GM12878 (cell line): Measurements from ENCODE around the gene L1CAM. TPM values are rescaled to one million over a fixed set of nuclear protein-coding genes. Genes with fewer than 3 reads are reported as not detected.

ENCODE experiments used
- ATAC-seq: fragments of 200-7000 bp; cut with Tn5 transposase; 3 replicates; pipeline ENCODE4 v1.9.1; 2020; ENCODE audit warnings: mild to moderate bottlenecking, moderate library complexity
- BruUV-seq: library from RNA; stranded (reverse); fragments of 400-500 nt; replicated peaks from 2 replicates; lab custom pipeline; 2021; lab: Mats Ljungman, UMichigan
- CTCF ChIA-PET: fragments of 300-600 bp; sonication (Branson Sonifier 250); formaldehyde crosslinking; extraction: SDS; loops from one replicate; lab custom pipeline; 2021; ENCODE audit warnings: inconsistent platforms; lab: Yijun Ruan, JAX
- POLR2A ChIA-PET: fragments of 350-600 bp; formaldehyde crosslinking; extraction: SDS; loops from one replicate; lab custom pipeline; 2021; ENCODE audit warnings: inconsistent platforms; lab: Charles Lee
- RAD21 ChIA-PET: fragments of 300-600 bp; sonication (Branson Sonifier 250); formaldehyde crosslinking; loops from one replicate; lab custom pipeline; 2023; ENCODE audit warnings: antibody characterized with exemption; ENCODE audit not compliant: unreplicated experiment; lab: Charles Lee
- SMC1A ChIA-PET: fragments of 300-600 bp; sonication (Branson Sonifier 250); formaldehyde crosslinking; loops from one replicate; lab custom pipeline; 2023; ENCODE audit not compliant: unreplicated experiment, uncharacterized antibody; lab: Charles Lee
- DNase-seq: peaks from one replicate; pipeline ENCODE4 v3.0.0-alpha.2; 2011; ENCODE audit warnings: low read depth, low spot score
- FAIRE-seq: peaks from 3 replicates; lab custom pipeline; 2011; peaks lifted over from hg19 to GRCh38; lab: Jason Lieb, UNC
- H2AFZ ChIP-seq: 2 replicates; pipeline ENCODE4 v1.6.0; 2011; ENCODE audit warnings: low read depth, low read length, control low read depth; ENCODE audit not compliant: control insufficient read depth
- H3K27ac ChIP-seq: 2 replicates; pipeline ENCODE4 v1.5.1; 2011; ENCODE audit warnings: control low read depth; ENCODE audit not compliant: control insufficient read depth, insufficient read depth
- H3K27me3 ChIP-seq, 2 experiments: replicated peaks in 1 of 2; 2 replicates each; pipeline versions ENCODE4 v1.6.0 to v1.6.1; 2011; ENCODE audit warnings: low read length in 1 of 2; ENCODE audit not compliant: control insufficient read depth in 2 of 2, insufficient read depth in 2 of 2
- H3K36me3 ChIP-seq, 2 experiments: 2 replicates each; pipeline ENCODE4 v1.5.1; 2011; ENCODE audit warnings: low read length in 1 of 2; ENCODE audit not compliant: control insufficient read depth in 2 of 2, insufficient read depth in 2 of 2
- H3K4me1 ChIP-seq: 2 replicates; pipeline ENCODE4 v1.6.1; 2011; ENCODE audit warnings: mild to moderate bottlenecking, low read length, moderate library complexity, mixed read lengths; ENCODE audit not compliant: control insufficient read depth, insufficient read depth
- H3K4me2 ChIP-seq: 2 replicates; pipeline ENCODE4 v1.6.0; 2011; ENCODE audit warnings: control low read depth; ENCODE audit not compliant: control insufficient read depth, insufficient read depth
- H3K4me3 ChIP-seq: fragments of 200-600 bp; sonication (generic); 2 replicates; pipeline ENCODE4 v1.5.1; 2016
- H3K79me2 ChIP-seq: 2 replicates; pipeline ENCODE4 v1.6.0; 2011; ENCODE audit warnings: low read length; ENCODE audit not compliant: control insufficient read depth, insufficient read depth
- H3K9ac ChIP-seq: 2 replicates; pipeline ENCODE4 v1.8.0; 2011; ENCODE audit warnings: low read length, control low read depth, mixed read lengths; ENCODE audit not compliant: control insufficient read depth, insufficient read depth
- H3K9me3 ChIP-seq: replicated peaks from 3 replicates; pipeline ENCODE4 v1.5.1; 2011; ENCODE audit warnings: mild to moderate bottlenecking, low read length; ENCODE audit not compliant: control insufficient read depth, insufficient read depth
- H4K20me1 ChIP-seq: 2 replicates; pipeline ENCODE4 v1.6.0; 2011; ENCODE audit not compliant: control insufficient read depth, insufficient read depth
- GABPA ChIP-seq: IDR thresholded peaks from 2 replicates; pipeline ENCODE4 v1.6.1; 2014; ENCODE audit warnings: antibody characterized with exemption, low read depth, mild to moderate bottlenecking, inconsistent platforms
- MYB ChIP-seq: fragments of 150-350 bp; IDR thresholded peaks from 2 replicates; pipeline ENCODE4 v1.6.1; 2014; ENCODE audit warnings: mild to moderate bottlenecking, low read depth, low read length, borderline replicate concordance
- NKRF ChIP-seq: fragments of 450-650 bp; conservative IDR thresholded peaks from 2 replicates; pipeline ENCODE4 v1.6.1; 2017; ENCODE audit warnings: mild to moderate bottlenecking, moderate library complexity
- PAX8 ChIP-seq: fragments of 450-650 bp; IDR thresholded peaks from 2 replicates; pipeline ENCODE4 v1.6.1; 2017; ENCODE audit warnings: mild to moderate bottlenecking, moderate library complexity
- ZBTB4 ChIP-seq: fragments of 450-650 bp; formaldehyde crosslinking; IDR thresholded peaks from 2 replicates; pipeline ENCODE4 v1.4.0; 2022; ENCODE audit warnings: mild to moderate bottlenecking, moderate library complexity
- WGBS: methylation state at CpG from one replicate; pipeline ENCODE4 v1.1.6; 2016; ENCODE audit warnings: low lambda C conversion rate; ENCODE audit not compliant: insufficient replicate concordance, insufficient coverage; ENCODE audit errors: missing lambda C conversion rate; 5-methylcytosine and 5-hydroxymethylcytosine counted together
- in situ Hi-C: fragments of 300-500 bp; cut with MboI; formaldehyde crosslinking; loops from 9 replicates; pipeline ENCODE4 v1.14.3; 2018; ENCODE audit warnings: mixed read lengths
- intact Hi-C: fragments of 100-400 bp; cut with micrococcal nuclease; formaldehyde crosslinking; loops from one replicate; pipeline ENCODE4 v1.14.2; 2022; ENCODE audit not compliant: unreplicated experiment
- polyA plus RNA-seq, 11 experiments: library from polyadenylated mRNA; depleted of rRNA in 4 of 11; unstranded in 6 of 11; stranded (reverse) in 5 of 11; fragments of >200 nt; fragmentation: Nextera tagmentation in 4 of 11; fragmentation: Illumina TruSeq in 1 of 11; extraction: Ambion mirVana in 4 of 11; extraction: Trizol in 1 of 11; gene quantifications; 1 replicate in 1 of 11; 2 replicates in 10 of 11; pipeline versions ENCODE4 v1.2.1 to v1.2.3, GENCODE V29; 2011 to 2016; ENCODE audit warnings: inconsistent platforms in 2 of 11, missing spikeins in 2 of 11, low read depth in 1 of 11
- total RNA-seq, 4 experiments: library from RNA; depleted of rRNA in 3 of 4; stranded (reverse); fragments of >200 nt in 3 of 4; fragmentation: Illumina TruSeq in 1 of 4; extraction: Trizol in 1 of 4; gene quantifications; 2 replicates each; pipeline versions ENCODE4 v1.2.1 to v1.2.3, GENCODE V29; 2013 to 2021

The L1CAM gene
- total and polyA plus RNA-seq, 10 of the 15 experiments (the other 5 are each of a cell fraction or from before 2014, with no cell fraction given) = 0.01 to 0.64 (median 0.09) TPM; not detected in 5

GRCh38 chrX:153921511-153922446 is 35.8 kb upstream of the L1CAM start:
- SMC1A ChIA-PET = no interaction called here
- intact Hi-C loops = no loop called here
- ATAC-seq = no peak

More at GRCh38 chrX:153921511-153922446, 35.8 kb upstream of the L1CAM start:
- CTCF ChIA-PET = interaction anchor here (1.2 to 8.7 kb wide), 7 partner anchors 11 to 46 kb away, joined by 3 to 172 read pairs (median 6); partner anchors contain the start of gene RENBP
- Histone ChIP-seq H3K4me3 (no peak overlapping the region), H4K20me1 (no peaks in the 10 kb centered on the region), H3K4me2 (peak overlapping the region; percentile 13; the same call in 1 of the 2 replicates), H2AFZ (no peak overlapping the region), H3K27ac (no peak overlapping the region), H3K4me1 (peaks cover 9% of the 10 kb centered on the region; the same call in 1 of the 2 replicates), H3K9ac (no peak overlapping the region), H3K9me3 (no peaks in the 10 kb centered on the region), H3K79me2 (peaks cover 33% of the 10 kb centered on the region), H3K27me3 (0 out of 4 replicates have a peak, but pooled peaks cover 0 to 1% of the 10 kb centered on the region in 2 experiments), H3K36me3 (peaks cover 0 to 3% of the 10 kb centered on the region in 2 experiments; a peak in 1 of 4 replicates)
- POLR2A ChIA-PET = no interaction called here
- in situ Hi-C loops = loop anchor here (10.0 kb wide), 1 partner anchor 63 kb away; no protein-coding TSS in a partner anchor
- whole genome bisulfite sequencing = 73% methylated on average over 39 of the region's 40 CpGs
- DNase-seq = no peak
- no peak for FAIRE-seq
- TF ChIP-seq PAX8 (no peak), MYB (no peak), NKRF (no peak), GABPA (no peak), ZBTB4 (CRISPR knock-in tag) (no peak)
- RAD21 ChIA-PET = interaction anchor here (1.3 to 1.6 kb wide), 2 partner anchors 43 to 46 kb away, joined by 3 to 5 read pairs; no protein-coding TSS in a partner anchor
- no TSS peak for BruUV-seq
